Activated CD8-positive, alpha-beta T cell treated with anti-CD3 and anti-CD28 coated beads for 36 hours (primary cell): Measurements from ENCODE around the gene UBASH3B. TPM values are rescaled to one million over a fixed set of nuclear protein-coding genes. Genes with fewer than 3 reads are reported as not detected.
"Not testable (repeated sequence)": the region's sequence is repeated elsewhere in the genome, so short reads cannot be mapped to it uniquely, and the experiment has no call there.

Experiments used
- ATAC-seq: fragments of 200-7000 bp; cut with Tn5 transposase; one replicate; pipeline ENCODE4 v1.10.0; 2021; ENCODE audit warnings: mild to moderate bottlenecking, moderate library complexity
- CTCF ChIA-PET: fragments of 350-600 bp; sonication (Branson Sonifier 250); formaldehyde crosslinking; loops from one replicate; lab custom pipeline; 2021; ENCODE audit warnings: antibody characterized with exemption; lab: Charles Lee
- POLR2A ChIA-PET: fragments of 350-600 bp; sonication (Branson Sonifier 250); formaldehyde crosslinking; loops from one replicate; lab custom pipeline; 2021; ENCODE audit warnings: antibody characterized with exemption; lab: Charles Lee
- DNase-seq: peaks from one replicate; pipeline ENCODE4 v3.0.0-alpha.2; 2020
- H3K27ac Mint-ChIP-seq: one replicate; pipeline ENCODE4 v1.8.0; 2021; ENCODE audit warnings: mild to moderate bottlenecking, mixed read lengths
- H3K27me3 Mint-ChIP-seq: one replicate; pipeline ENCODE4 v1.8.0; 2021; ENCODE audit warnings: mixed read lengths
- H3K36me3 Mint-ChIP-seq: one replicate; pipeline ENCODE4 v1.8.0; 2021; ENCODE audit warnings: low read depth, mixed read lengths
- H3K4me1 Mint-ChIP-seq: one replicate; pipeline ENCODE4 v1.8.0; 2021; ENCODE audit warnings: low read depth, mixed read lengths
- H3K4me3 Mint-ChIP-seq: one replicate; pipeline ENCODE4 v1.8.0; 2021; ENCODE audit warnings: mild to moderate bottlenecking, moderate library complexity, mixed read lengths
- H3K9me3 Mint-ChIP-seq: one replicate; pipeline ENCODE4 v1.8.0; 2021; ENCODE audit warnings: mixed read lengths
- intact Hi-C: fragments of 100-400 bp; cut with micrococcal nuclease; formaldehyde crosslinking; loops from one replicate; pipeline ENCODE4 v1.10.0; 2022
- total RNA-seq, 2 experiments: library from RNA; stranded (reverse); gene quantifications; one replicate each; pipeline ENCODE4 v1.2.3, GENCODE V29; 2021
- TF ChIP-seq, protein P1 (sequence below): fragments of 200-600 bp; IDR thresholded peaks from one replicate; pipeline ENCODE4 v1.8.0; 2022; ENCODE audit warnings: antibody characterized with exemption, mild to moderate bottlenecking

Gene UBASH3B
- total RNA-seq, 2 experiments from 2014 or later: 36.1 to 40.6 TPM

DNA sequence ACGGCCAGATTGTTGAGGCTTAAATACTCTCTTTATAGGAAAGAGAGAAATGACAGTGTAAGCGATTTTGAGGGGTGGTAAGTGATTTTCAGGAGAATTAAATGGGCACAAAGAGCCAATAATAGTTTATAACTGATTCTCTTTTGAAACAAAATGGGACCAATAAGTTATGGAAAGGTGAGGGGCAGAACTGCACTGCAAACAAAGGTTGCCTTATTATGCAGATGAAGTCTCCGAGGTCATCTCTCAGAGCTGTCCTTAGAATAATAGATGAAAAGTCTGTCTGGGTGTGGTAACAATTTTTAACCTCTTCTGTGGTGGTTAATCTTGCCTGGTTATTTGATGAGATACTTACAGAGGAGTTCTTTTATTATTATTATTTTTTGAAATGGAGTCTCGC lies 168.0 kb downstream of the UBASH3B start:
- intact Hi-C loops: no loop called here
- POLR2A ChIA-PET: interaction anchor here (1.1 kb wide), 1 partner anchor 15 kb away, joined by 3 read pairs; the partner anchor contains the start of gene CRTAM
- ATAC-seq (no peak), DNase-seq (no peak)
- H3K27ac Mint-ChIP-seq: no peak overlapping the region
- peaks cover 16% of the 10 kb centered on the region for H3K36me3 Mint-ChIP-seq
- CTCF ChIA-PET: interaction anchor here (1.0 to 4.5 kb wide), 4 partner anchors 11 to 29 kb away, joined by 3 to 50 read pairs (median 6); partner anchors contain the start of gene CRTAM
- peaks cover 17% of the 10 kb centered on the region for H3K4me1 Mint-ChIP-seq
- no peak overlapping the region for H3K4me3 Mint-ChIP-seq
- H3K27me3 Mint-ChIP-seq: no peaks in the 10 kb centered on the region
- H3K9me3 Mint-ChIP-seq: peaks cover 20% of the 10 kb centered on the region
- TF ChIP-seq, protein P1, sequence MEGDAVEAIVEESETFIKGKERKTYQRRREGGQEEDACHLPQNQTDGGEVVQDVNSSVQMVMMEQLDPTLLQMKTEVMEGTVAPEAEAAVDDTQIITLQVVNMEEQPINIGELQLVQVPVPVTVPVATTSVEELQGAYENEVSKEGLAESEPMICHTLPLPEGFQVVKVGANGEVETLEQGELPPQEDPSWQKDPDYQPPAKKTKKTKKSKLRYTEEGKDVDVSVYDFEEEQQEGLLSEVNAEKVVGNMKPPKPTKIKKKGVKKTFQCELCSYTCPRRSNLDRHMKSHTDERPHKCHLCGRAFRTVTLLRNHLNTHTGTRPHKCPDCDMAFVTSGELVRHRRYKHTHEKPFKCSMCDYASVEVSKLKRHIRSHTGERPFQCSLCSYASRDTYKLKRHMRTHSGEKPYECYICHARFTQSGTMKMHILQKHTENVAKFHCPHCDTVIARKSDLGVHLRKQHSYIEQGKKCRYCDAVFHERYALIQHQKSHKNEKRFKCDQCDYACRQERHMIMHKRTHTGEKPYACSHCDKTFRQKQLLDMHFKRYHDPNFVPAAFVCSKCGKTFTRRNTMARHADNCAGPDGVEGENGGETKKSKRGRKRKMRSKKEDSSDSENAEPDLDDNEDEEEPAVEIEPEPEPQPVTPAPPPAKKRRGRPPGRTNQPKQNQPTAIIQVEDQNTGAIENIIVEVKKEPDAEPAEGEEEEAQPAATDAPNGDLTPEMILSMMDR: no peak

DNA sequence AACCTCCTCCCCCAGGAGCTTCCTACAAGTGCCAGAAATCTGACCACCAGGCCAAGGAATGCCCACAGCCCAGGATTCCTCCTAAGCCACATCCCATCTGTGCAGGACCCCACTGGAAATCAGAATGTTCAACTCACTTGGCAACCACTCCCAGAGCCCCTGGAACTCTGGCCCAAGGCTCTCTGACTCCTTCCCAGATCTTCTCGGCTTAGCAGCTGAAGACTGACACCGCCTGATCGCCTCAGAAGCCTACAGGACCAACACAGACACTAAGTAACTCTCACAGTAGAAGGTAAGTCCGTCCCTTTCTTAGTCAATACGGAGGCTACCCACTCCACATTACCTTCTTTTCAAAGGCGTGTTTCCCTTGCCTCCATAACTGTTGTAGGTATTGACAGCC lies 173.8 kb downstream of the UBASH3B start:
- ATAC-seq, DNase-seq, H3K36me3 Mint-ChIP-seq, H3K4me3 Mint-ChIP-seq, H3K27me3 Mint-ChIP-seq, H3K27ac Mint-ChIP-seq, CTCF ChIA-PET, intact Hi-C loops, H3K9me3 Mint-ChIP-seq: not testable (repeated sequence)
- peaks cover 20% of the 10 kb centered on the region for H3K4me1 Mint-ChIP-seq
- POLR2A ChIA-PET: interaction anchor here (1.0 kb wide), 1 partner anchor 10 kb away, joined by 5 read pairs; no protein-coding TSS in a partner anchor

DNA sequence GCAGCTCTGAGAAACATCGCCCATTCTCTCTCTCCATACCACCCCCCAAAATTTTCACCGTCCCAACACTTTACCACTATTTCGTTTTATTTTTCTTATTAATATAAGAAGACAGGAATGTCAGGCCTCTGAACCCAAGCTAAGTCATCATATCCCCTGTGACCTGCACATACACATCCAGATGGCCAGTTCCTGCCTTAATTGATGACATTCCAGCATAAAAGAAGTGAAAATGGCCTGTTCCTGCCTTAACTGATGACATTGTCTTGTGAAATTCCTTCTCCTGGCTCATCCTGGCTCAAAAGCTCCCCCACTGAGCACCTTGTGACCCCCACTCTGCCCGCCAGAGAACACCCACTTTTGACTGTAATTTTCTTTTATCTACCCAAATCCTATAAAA lies 176.8 kb downstream of the UBASH3B start:
- Mint-ChIP-seq H3K4me1 (peaks cover 40% of the 10 kb centered on the region), H3K4me3 (peak overlapping the region; percentile 7), H3K27ac (peak overlapping the region; percentile 65)
- H3K27me3 Mint-ChIP-seq, intact Hi-C loops, H3K36me3 Mint-ChIP-seq, ATAC-seq, DNase-seq, H3K9me3 Mint-ChIP-seq: not testable (repeated sequence)
- ChIA-PET POLR2A (interaction anchor here (1.2 to 4.5 kb wide), 3 partner anchors 16 to 226 kb away, joined by 3 to 31 read pairs (median 8); no protein-coding TSS in a partner anchor), CTCF (interaction anchor here (0.9 to 4.9 kb wide), 10 partner anchors 11 to 51 kb away, joined by 3 to 68 read pairs (median 6); no protein-coding TSS in a partner anchor)

DNA sequence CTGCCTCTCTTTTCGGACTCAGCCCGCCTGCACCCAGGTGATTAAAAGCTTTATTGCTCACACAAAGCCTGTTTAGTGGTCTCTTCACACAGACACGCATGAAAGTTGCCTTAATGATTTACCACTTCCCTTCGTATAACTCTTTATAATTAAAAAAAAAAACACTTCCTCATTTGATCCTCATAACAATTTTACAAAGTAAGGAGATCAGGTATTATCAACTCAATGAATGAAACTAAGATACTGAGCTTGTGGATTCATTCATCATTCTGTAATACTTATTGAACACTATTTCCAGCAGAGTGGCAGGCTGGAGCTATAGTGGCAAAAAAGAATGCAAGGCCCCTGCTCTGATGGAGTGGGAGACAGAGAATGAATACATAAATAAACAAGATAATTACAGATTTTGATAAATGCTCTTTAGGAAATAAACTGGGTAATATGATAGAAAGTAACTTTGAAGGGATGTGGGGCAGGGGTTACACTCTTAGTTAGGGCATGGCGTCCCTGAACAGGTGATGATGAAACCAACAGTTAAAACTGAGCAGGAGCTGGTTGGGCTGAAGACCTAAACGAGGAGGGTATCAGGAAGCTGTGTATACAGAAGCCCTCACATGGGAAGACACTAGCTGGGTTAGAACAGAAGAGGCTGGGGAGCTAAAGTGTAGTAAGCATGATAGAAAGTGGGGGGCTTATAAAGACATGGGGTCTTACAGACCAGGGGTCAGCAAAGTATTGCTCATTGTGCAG lies 177.4 kb downstream of the UBASH3B start:
- H3K36me3 Mint-ChIP-seq: no peaks in the 10 kb centered on the region
- H3K27ac Mint-ChIP-seq: peak overlapping the region; percentile 65
- TF ChIP-seq, protein P1: no peak
- peaks cover 45% of the 10 kb centered on the region for H3K4me1 Mint-ChIP-seq
- no peaks in the 10 kb centered on the region for H3K27me3 Mint-ChIP-seq
- ChIA-PET POLR2A (interaction anchor here (1.1 to 4.5 kb wide), 5 partner anchors 11 to 225 kb away, joined by 3 to 31 read pairs (median 7); no protein-coding TSS in a partner anchor), CTCF (interaction anchor here (0.9 to 4.9 kb wide), 13 partner anchors 11 to 204 kb away, joined by 3 to 68 read pairs (median 6); no protein-coding TSS in a partner anchor)
- intact Hi-C loops: no loop called here
- H3K9me3 Mint-ChIP-seq: no peaks in the 10 kb centered on the region
- peak; percentile 54 for ATAC-seq
- no peak for DNase-seq
- H3K4me3 Mint-ChIP-seq: peak overlapping the region; percentile 7

DNA sequence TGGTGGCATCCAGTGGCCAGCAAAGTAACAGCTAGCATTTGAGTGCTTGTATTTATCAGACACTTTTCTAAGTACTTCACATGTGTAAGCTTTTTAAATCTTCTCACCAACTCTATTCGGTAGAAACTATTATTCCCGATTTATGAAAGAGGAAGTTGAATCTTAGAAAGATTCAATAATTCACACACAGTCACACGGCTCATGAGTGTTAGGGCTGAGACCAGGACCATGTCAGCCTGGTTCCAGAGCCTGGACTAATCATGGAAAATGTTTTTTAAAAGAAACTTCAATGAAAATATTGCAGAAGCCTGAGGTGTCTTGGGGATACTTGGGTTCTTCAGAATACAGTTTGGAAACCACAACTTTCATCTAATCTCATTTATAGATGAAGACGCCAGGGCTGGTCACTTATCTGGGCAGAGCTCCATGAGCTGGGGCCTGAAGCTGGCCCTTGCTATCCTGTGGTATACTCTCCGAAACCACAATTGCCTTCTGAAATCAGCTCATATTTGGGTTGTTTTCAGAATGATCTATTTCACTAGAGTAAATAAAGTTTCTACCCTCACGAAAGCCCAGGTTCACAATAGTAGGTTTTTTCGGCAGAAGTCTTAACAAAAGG lies 178.4 kb downstream of the UBASH3B start:
- CTCF ChIA-PET: interaction anchor here (0.9 to 4.9 kb wide), 13 partner anchors 11 to 223 kb away, joined by 3 to 68 read pairs (median 6); no protein-coding TSS in a partner anchor
- POLR2A ChIA-PET: interaction anchor here (1.1 to 4.5 kb wide), 4 partner anchors 9 to 219 kb away, joined by 4 to 31 read pairs (median 8); no protein-coding TSS in a partner anchor
- Mint-ChIP-seq H3K36me3 (peaks cover 1% of the 10 kb centered on the region), H3K27me3 (no peaks in the 10 kb centered on the region), H3K9me3 (no peaks in the 10 kb centered on the region), H3K4me1 (peaks cover 53% of the 10 kb centered on the region), H3K27ac (no peak overlapping the region), H3K4me3 (no peak overlapping the region)
- DNase-seq: no peak
- no peak for ATAC-seq
- TF ChIP-seq, protein P1: no peak
- intact Hi-C loops: no loop called here
